Measurements from ENCODE around the gene DEFB131B. TPM values are rescaled to one million over a fixed set of nuclear protein-coding genes. Genes with fewer than 3 reads are reported as not detected.
"Not testable (repeated sequence)": the region's sequence is repeated elsewhere in the genome, so short reads cannot be mapped to it uniquely, and the experiment has no call there.

DEFB131B gene, protein sequence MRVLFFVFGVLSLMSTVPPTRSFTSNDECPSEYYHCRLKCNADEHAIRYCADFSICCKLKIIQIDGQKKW
- not detected in 2 replicates for total RNA-seq (2014; rRNA removed; shearing (Covaris generic); ENCODE audit: low replicate concordance)

DNA sequence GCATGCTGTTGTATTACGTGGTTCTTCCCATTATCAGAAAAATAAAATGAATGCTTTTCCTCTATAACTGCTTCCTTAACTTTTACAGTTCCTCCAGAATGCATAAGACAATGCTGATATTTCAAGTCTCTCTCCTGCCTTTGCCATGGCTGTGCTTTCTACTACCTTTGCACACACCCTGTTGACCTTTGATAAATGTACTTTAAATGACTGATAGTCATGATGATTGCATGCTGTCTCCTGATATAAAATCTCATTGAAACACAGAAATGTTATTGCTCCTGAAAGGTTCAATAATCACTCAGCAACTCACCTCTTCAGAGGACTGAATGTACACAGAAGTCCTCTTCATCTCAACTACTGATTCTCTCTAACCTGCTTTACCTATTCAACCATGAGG lies at the start of gene DEFB131B:
TSS of gene DEFB131B (plus strand) at position 395 of the 400 bp plus-strand sequence. CDS start at position 395, 0 bp downstream.
- H3K4me1 ChIP-seq (ENCODE audit: low read length); DNase-seq; H3K9ac ChIP-seq (ENCODE audit: low read length); H3K4me2 ChIP-seq (ENCODE audit: low read depth, low read length, poor library complexity, severe bottlenecking); H3K27me3 ChIP-seq (ENCODE audit: low read length); H3K9me3 ChIP-seq (ENCODE audit: low read length); H2AFZ ChIP-seq (ENCODE audit: low read length); H3K27ac ChIP-seq (ENCODE audit: low read length); H3K9me2 ChIP-seq (replicated peaks; ENCODE audit: insufficient read depth, low read length); H3K36me3 ChIP-seq (ENCODE audit: insufficient read depth, low read length); H3K4me3 ChIP-seq (ENCODE audit: low read length); H3K79me2 ChIP-seq (ENCODE audit: low read length); H4K20me1 ChIP-seq (ENCODE audit: insufficient read depth, low read depth, low read length): not testable (repeated sequence)

DNA sequence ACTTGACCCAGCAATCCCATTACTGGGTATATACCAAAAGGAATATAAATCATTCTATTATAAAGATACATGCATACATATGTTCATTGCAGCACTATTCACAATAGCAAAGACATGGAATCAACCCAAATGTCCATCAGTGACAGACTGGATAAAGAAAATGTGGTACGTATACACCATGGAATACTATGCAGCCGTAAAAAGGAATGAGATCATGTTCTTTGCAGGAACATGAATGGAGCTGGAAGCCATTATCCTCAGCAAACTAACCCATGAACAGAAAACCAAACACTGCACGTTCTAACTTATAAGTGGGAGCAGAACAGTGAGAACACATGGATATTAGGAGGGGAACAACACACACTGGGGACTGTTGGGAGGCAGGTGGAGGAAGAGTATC lies 49.0 kb upstream of the DEFB131B start:
- not testable (repeated sequence) for H3K79me2 ChIP-seq (ENCODE audit: low read length); H3K9me2 ChIP-seq (replicated peaks; ENCODE audit: insufficient read depth, low read length); H4K20me1 ChIP-seq (ENCODE audit: insufficient read depth, low read depth, low read length); H3K4me3 ChIP-seq (ENCODE audit: low read length); DNase-seq; H3K4me1 ChIP-seq (ENCODE audit: low read length); H3K9ac ChIP-seq (ENCODE audit: low read length); H2AFZ ChIP-seq (ENCODE audit: low read length); H3K36me3 ChIP-seq (ENCODE audit: insufficient read depth, low read length); H3K27ac ChIP-seq (ENCODE audit: low read length); H3K4me2 ChIP-seq (ENCODE audit: low read depth, low read length, poor library complexity, severe bottlenecking); H3K9me3 ChIP-seq (ENCODE audit: low read length); H3K27me3 ChIP-seq (ENCODE audit: low read length)

DNA sequence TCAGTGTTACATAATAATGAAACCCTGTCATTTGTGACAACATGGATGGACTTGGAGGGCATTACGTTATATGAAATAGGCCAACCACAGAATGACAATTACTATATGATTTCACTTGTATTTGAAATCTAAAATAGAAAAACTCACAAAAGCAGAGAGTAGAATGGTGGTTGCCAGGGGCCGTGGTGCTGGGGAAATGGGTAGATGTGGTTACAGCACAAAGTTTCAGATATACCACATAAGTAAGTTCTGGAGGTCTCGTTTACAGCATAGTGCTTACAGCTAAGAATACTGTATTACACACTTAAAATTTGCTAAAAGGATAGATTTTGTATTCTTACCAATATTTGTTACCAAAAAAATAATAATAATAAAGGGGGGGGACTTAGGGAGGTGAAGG lies 48.6 kb upstream of the DEFB131B start:
- not testable (repeated sequence) for H3K4me3 ChIP-seq (ENCODE audit: low read length); DNase-seq; H3K79me2 ChIP-seq (ENCODE audit: low read length); H3K27ac ChIP-seq (ENCODE audit: low read length); H3K9me3 ChIP-seq (ENCODE audit: low read length); H2AFZ ChIP-seq (ENCODE audit: low read length); H4K20me1 ChIP-seq (ENCODE audit: insufficient read depth, low read depth, low read length); H3K36me3 ChIP-seq (ENCODE audit: insufficient read depth, low read length); H3K9me2 ChIP-seq (replicated peaks; ENCODE audit: insufficient read depth, low read length); H3K9ac ChIP-seq (ENCODE audit: low read length); H3K4me2 ChIP-seq (ENCODE audit: low read depth, low read length, poor library complexity, severe bottlenecking); H3K27me3 ChIP-seq (ENCODE audit: low read length); H3K4me1 ChIP-seq (ENCODE audit: low read length)

DNA sequence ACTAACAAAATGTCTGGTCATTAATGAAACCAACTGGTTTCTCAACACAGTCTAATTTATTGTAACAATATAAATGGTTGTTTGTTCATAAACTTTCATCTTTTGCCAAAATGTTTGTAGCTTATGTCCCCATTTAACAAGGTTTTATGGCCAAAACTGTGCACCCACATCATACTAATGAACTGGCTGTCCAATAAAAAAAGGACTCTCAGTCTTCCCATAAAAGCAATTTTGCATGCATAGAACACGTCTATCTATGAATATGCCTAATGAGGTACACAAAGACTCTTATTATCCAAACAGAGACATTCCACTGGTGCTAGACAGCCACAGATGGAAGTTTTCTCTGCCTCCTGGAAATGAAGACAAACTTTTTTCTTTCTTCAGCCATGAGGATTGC lies 45.4 kb upstream of the DEFB131B start, which contains the start of gene DEFB108B:
TSS of gene DEFB108B (plus strand) at position 390 of the 400 bp plus-strand sequence. CDS start at position 390, 0 bp downstream.
- not testable (repeated sequence) for H3K9ac ChIP-seq (ENCODE audit: low read length); H4K20me1 ChIP-seq (ENCODE audit: insufficient read depth, low read depth, low read length); H3K4me2 ChIP-seq (ENCODE audit: low read depth, low read length, poor library complexity, severe bottlenecking); H3K4me3 ChIP-seq (ENCODE audit: low read length); DNase-seq; H2AFZ ChIP-seq (ENCODE audit: low read length); H3K4me1 ChIP-seq (ENCODE audit: low read length); H3K9me3 ChIP-seq (ENCODE audit: low read length); H3K9me2 ChIP-seq (replicated peaks; ENCODE audit: insufficient read depth, low read length); H3K36me3 ChIP-seq (ENCODE audit: insufficient read depth, low read length); H3K79me2 ChIP-seq (ENCODE audit: low read length); H3K27me3 ChIP-seq (ENCODE audit: low read length); H3K27ac ChIP-seq (ENCODE audit: low read length)

DNA sequence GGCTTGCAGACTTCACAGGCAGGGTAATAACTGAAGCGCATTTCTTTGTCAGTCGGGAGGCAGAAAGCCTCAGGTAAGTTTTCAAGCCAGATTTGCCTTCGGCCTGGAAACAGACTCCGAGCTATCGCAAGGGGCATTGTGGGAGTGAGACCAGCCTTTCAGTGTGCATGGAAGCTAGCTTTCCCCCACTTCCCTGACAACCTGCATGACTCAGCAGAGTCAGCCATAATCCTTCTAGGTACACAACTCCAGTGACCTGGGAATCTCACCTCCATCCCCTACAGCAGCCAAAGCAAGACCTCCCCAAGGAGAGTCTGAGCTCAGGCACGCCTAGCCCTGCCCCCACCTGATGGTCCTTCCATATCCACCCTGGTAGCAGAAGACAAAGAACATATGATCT lies 35.5 kb upstream of the DEFB131B start:
- H3K9ac ChIP-seq (ENCODE audit: low read length); H3K79me2 ChIP-seq (ENCODE audit: low read length); H3K4me2 ChIP-seq (ENCODE audit: low read depth, low read length, poor library complexity, severe bottlenecking); H3K9me3 ChIP-seq (ENCODE audit: low read length); H3K36me3 ChIP-seq (ENCODE audit: insufficient read depth, low read length); H3K27ac ChIP-seq (ENCODE audit: low read length); H3K4me3 ChIP-seq (ENCODE audit: low read length); DNase-seq; H3K9me2 ChIP-seq (replicated peaks; ENCODE audit: insufficient read depth, low read length); H4K20me1 ChIP-seq (ENCODE audit: insufficient read depth, low read depth, low read length); H2AFZ ChIP-seq (ENCODE audit: low read length); H3K4me1 ChIP-seq (ENCODE audit: low read length); H3K27me3 ChIP-seq (ENCODE audit: low read length): not testable (repeated sequence)

DNA sequence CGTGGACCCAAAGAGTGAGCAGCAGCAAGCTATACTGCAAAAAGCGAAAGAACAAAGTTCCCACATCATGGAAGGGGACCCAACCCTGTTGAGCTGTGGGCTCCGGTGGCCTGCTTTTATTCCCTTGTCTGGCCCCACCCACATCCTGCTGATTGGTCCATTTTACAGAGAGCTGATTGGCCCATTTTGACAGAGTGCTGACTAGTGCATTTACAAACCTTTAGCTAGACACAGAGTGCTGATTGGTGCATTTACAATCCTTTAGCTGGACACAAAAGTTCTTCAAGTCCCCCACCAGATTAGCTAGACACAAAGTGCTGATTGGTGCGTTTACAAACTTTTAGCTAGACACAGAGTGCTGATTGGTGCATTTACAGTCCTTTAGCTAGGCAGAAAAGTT lies 34.9 kb upstream of the DEFB131B start:
- H3K9ac ChIP-seq (ENCODE audit: low read length); H3K4me3 ChIP-seq (ENCODE audit: low read length): not testable (repeated sequence)

DNA sequence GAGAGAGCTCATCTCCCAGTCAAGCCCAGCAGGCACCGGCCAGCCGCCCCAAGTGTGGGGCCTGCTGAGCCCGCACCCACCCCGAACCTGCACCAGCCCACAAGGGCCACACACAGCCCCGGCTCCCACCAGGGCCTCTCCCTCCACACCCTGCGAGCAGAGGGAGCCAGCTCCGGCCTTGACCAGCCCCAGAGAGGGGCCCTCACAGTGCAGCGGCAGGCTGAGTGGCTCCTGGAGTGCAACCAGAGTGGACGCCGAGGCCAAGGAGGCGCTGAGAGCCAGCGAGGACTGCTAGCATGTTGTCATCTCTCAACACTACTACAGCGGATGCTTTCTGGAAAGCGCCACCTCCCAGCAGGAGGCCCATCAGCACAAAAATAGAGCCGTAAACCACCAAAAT lies 34.4 kb upstream of the DEFB131B start:
- Histone ChIP-seq H3K4me1 (ENCODE audit: low read length) (no peaks in the 10 kb centered on the region), H3K27me3 (ENCODE audit: low read length) (no peaks in the 10 kb centered on the region), H2AFZ (ENCODE audit: low read length) (no peak overlapping the region), H3K79me2 (ENCODE audit: low read length) (no peaks in the 10 kb centered on the region), H3K9me2 (replicated peaks; ENCODE audit: insufficient read depth, low read length) (no peaks in the 10 kb centered on the region), H3K9me3 (ENCODE audit: low read length) (no peaks in the 10 kb centered on the region), H3K4me3 (ENCODE audit: low read length) (no peak overlapping the region), H4K20me1 (ENCODE audit: insufficient read depth, low read depth, low read length) (no peaks in the 10 kb centered on the region), H3K4me2 (ENCODE audit: low read depth, low read length, poor library complexity, severe bottlenecking) (no peak overlapping the region), H3K9ac (ENCODE audit: low read length) (no peak overlapping the region), H3K36me3 (ENCODE audit: insufficient read depth, low read length) (no peaks in the 10 kb centered on the region), H3K27ac (ENCODE audit: low read length) (no peak overlapping the region)
- DNase-seq = no peak

More for the DNA sequence above, 34.9 kb upstream of the DEFB131B start:
- not testable (repeated sequence) for H2AFZ ChIP-seq (ENCODE audit: low read length); H3K9me3 ChIP-seq (ENCODE audit: low read length); H3K36me3 ChIP-seq (ENCODE audit: insufficient read depth, low read length); H3K27me3 ChIP-seq (ENCODE audit: low read length); H3K9me2 ChIP-seq (replicated peaks; ENCODE audit: insufficient read depth, low read length); H3K4me2 ChIP-seq (ENCODE audit: low read depth, low read length, poor library complexity, severe bottlenecking); H3K4me1 ChIP-seq (ENCODE audit: low read length); DNase-seq; H3K27ac ChIP-seq (ENCODE audit: low read length); H3K79me2 ChIP-seq (ENCODE audit: low read length); H4K20me1 ChIP-seq (ENCODE audit: insufficient read depth, low read depth, low read length)

DNA sequence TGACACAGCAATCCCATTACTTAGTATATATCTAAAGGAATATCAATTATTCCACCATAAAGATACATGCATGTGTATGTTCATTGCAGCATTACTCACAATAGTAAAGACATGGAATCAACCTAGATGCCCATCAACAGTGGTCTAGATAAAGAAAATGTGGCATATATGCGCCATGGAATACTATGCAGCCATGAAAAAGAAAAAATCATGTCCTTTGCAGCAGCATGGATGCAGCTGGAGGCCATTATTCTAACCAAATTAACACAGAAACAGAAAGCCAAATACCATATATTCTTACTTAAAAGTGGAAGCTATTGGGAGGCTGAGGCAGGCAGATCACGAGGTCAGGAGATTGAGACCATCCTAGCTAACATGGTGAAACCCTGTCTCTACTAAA lies 24.4 kb upstream of the DEFB131B start:
- DNase-seq; H3K27me3 ChIP-seq (ENCODE audit: low read length); H3K9ac ChIP-seq (ENCODE audit: low read length): not testable (repeated sequence)

DNA sequence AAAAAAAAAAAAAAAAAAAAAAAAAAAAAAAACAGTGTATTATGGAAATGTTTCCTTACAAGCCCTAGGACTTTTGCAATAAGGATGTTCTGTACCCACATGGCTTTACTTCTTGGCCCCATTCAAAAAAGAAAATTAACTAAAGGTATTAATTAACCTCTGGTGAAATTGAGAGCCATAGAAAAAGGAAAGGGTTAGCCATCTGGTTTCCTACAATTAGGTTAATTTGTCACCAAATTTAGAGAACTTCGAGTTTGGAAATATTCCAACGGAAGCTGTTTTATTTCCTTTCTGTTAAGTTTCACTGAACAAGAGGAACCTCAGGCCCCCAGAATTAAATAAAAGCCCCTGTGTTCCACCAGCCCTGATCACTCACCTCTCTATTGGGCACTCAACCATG lies 22.4 kb upstream of the DEFB131B start:
- H2AFZ ChIP-seq (ENCODE audit: low read length); H3K27ac ChIP-seq (ENCODE audit: low read length); DNase-seq; H3K9me2 ChIP-seq (replicated peaks; ENCODE audit: insufficient read depth, low read length); H3K79me2 ChIP-seq (ENCODE audit: low read length); H3K36me3 ChIP-seq (ENCODE audit: insufficient read depth, low read length); H3K9me3 ChIP-seq (ENCODE audit: low read length); H4K20me1 ChIP-seq (ENCODE audit: insufficient read depth, low read depth, low read length); H3K9ac ChIP-seq (ENCODE audit: low read length); H3K4me1 ChIP-seq (ENCODE audit: low read length); H3K4me3 ChIP-seq (ENCODE audit: low read length); H3K27me3 ChIP-seq (ENCODE audit: low read length); H3K4me2 ChIP-seq (ENCODE audit: low read depth, low read length, poor library complexity, severe bottlenecking): not testable (repeated sequence)

More for the DNA sequence above, 24.4 kb upstream of the DEFB131B start:
- H3K9me3 ChIP-seq (ENCODE audit: low read length); H3K79me2 ChIP-seq (ENCODE audit: low read length); H3K36me3 ChIP-seq (ENCODE audit: insufficient read depth, low read length); H3K9me2 ChIP-seq (replicated peaks; ENCODE audit: insufficient read depth, low read length); H3K4me1 ChIP-seq (ENCODE audit: low read length); H2AFZ ChIP-seq (ENCODE audit: low read length); H3K27ac ChIP-seq (ENCODE audit: low read length); H3K4me3 ChIP-seq (ENCODE audit: low read length); H4K20me1 ChIP-seq (ENCODE audit: insufficient read depth, low read depth, low read length); H3K4me2 ChIP-seq (ENCODE audit: low read depth, low read length, poor library complexity, severe bottlenecking): not testable (repeated sequence)
